Brain microvascular endothelial cell (primary cell): ENCODE data around the gene SLC49A3.

Experiments used
- DNase-seq: peaks from one replicate; pipeline ENCODE4 v3.0.0-alpha.2; 2020
- H3K27ac ChIP-seq: fragments of 250-450 bp; sonication (Bioruptor Pico); 2 replicates; pipeline ENCODE4 v1.5.1; 2020; ENCODE audit warnings: mild to moderate bottlenecking, moderate library complexity
- H3K27me3 ChIP-seq: fragments of 250-450 bp; sonication (Bioruptor Pico); replicated peaks from 2 replicates; pipeline ENCODE4 v1.5.1; 2020; ENCODE audit warnings: mild to moderate bottlenecking
- H3K36me3 ChIP-seq: fragments of 250-450 bp; sonication (Bioruptor Pico); replicated peaks from 2 replicates; pipeline ENCODE4 v1.5.1; 2020; ENCODE audit warnings: mild to moderate bottlenecking
- H3K4me3 ChIP-seq: 2 replicates; pipeline ENCODE4 v1.5.1; 2011; ENCODE audit warnings: low read depth, mild to moderate bottlenecking, control low read depth, low read length, moderate library complexity
- CTCF ChIP-seq: IDR thresholded peaks from 2 replicates; pipeline ENCODE4 v1.5.1; 2011; ENCODE audit warnings: low read depth, mild to moderate bottlenecking, moderate library complexity, low read length, control low read depth, inconsistent platforms; ENCODE audit errors: missing control alignments
- in situ Hi-C: cut with HindIII; loops from 2 replicates; pipeline ENCODE4 v1.10.0; 2017; ENCODE audit warnings: low sequenced_read_pairs, low pct_ligation_motif_present

Gene SLC49A3

GRCh38 chr4:664713-665231, 24.2 kb downstream of the SLC49A3 start:
- H3K4me3 ChIP-seq = no peak overlapping the region
- H3K36me3 ChIP-seq = no peaks in the 10 kb centered on the region
- H3K27me3 ChIP-seq = peaks cover 4% of the 10 kb centered on the region
- DNase-seq = no peak
- in situ Hi-C loops = no loop called here
- TF ChIP-seq CTCF = no peak
- H3K27ac ChIP-seq = no peak overlapping the region

- peak overlapping the region; percentile 33 for H3K4me3 ChIP-seq
- no peak for TF ChIP-seq CTCF
- peaks cover 4% of the 10 kb centered on the region for H3K27me3 ChIP-seq
- DNase-seq = no peak
- in situ Hi-C loops = no loop called here
- no peaks in the 10 kb centered on the region for H3K36me3 ChIP-seq
- H3K27ac ChIP-seq = no peak overlapping the region
Measured at GRCh38 chr4:663438-664428, 25.2 kb downstream of the SLC49A3 start.

GRCh38 chr4:663046-663437, 25.9 kb downstream of the SLC49A3 start:
- peaks cover 4% of the 10 kb centered on the region for H3K27me3 ChIP-seq
- no peak for TF ChIP-seq CTCF
- H3K4me3 ChIP-seq = no peak overlapping the region
- no peak overlapping the region for H3K27ac ChIP-seq
- in situ Hi-C loops = no loop called here
- no peak for DNase-seq
- H3K36me3 ChIP-seq = no peaks in the 10 kb centered on the region

GRCh38 chr4:661881-662761, 26.8 kb downstream of the SLC49A3 start:
- in situ Hi-C loops = no loop called here
- H3K27me3 ChIP-seq = peaks cover 4% of the 10 kb centered on the region
- no peaks in the 10 kb centered on the region for H3K36me3 ChIP-seq
- H3K27ac ChIP-seq = no peak overlapping the region
- no peak for DNase-seq
- TF ChIP-seq CTCF = no peak
- no peak overlapping the region for H3K4me3 ChIP-seq

- in situ Hi-C loops = no loop called here
Measured at GRCh38 chr4:661231-661630, 27.7 kb downstream of the SLC49A3 start.

More at GRCh38 chr4:661231-661630, 27.7 kb downstream of the SLC49A3 start:
- TF ChIP-seq CTCF = no peak
- no peak for DNase-seq
- no peak overlapping the region for H3K4me3 ChIP-seq
- no peaks in the 10 kb centered on the region for H3K36me3 ChIP-seq
- H3K27me3 ChIP-seq = peaks cover 4% of the 10 kb centered on the region
- no peak overlapping the region for H3K27ac ChIP-seq
